ENCODE results near the gene B3GAT3. TPM values are rescaled to one million over a fixed set of nuclear protein-coding genes. Genes with fewer than 3 reads are reported as not detected.

Gene B3GAT3
- total and polyA plus RNA-seq, 10 of the 15 experiments (the other 5 are each of a cell fraction or from before 2014, with no cell fraction given): 0.31 to 52.7 (median 29.8) TPM

GRCh38 chr11:62665075-62665598 is 43.4 kb upstream of the B3GAT3 start, which contains the start of the genes C11orf98 and CSKMT (continued):
- TF ChIP-seq KAT2A (conservative IDR thresholded peaks at IDR 0.05; ENCODE audit: control insufficient read depth, low read depth, low read length) (no peak), ZBTB11 (CRISPR knock-in tag; IDR thresholded peaks at IDR 0.05) (peak; percentile 41; the same call in 1 of the 2 replicates), SIN3A (IDR thresholded peaks at IDR 0.05; ENCODE audit: low read depth, low read length) (peak; percentile 84; the same call in 1 of the 2 replicates), ZBTB33 (IDR thresholded peaks at IDR 0.05) (0 out of 2 replicates have a peak, but pooled peaks have one; percentile 10), ZBTB40 (IDR thresholded peaks at IDR 0.05; ENCODE audit: borderline replicate concordance) (peak; percentile 82; the same call in 1 of the 2 replicates), BMI1 (IDR thresholded peaks at IDR 0.05; ENCODE audit: borderline replicate concordance) (peak; percentile 63; the same call in 1 of the 2 replicates), NBN (IDR thresholded peaks at IDR 0.05) (no peak), IRF4 (IDR thresholded peaks at IDR 0.05; ENCODE audit: low read depth, low read length) (no peak), TBL1XR1 (IDR thresholded peaks at IDR 0.05; ENCODE audit: low read depth, low read length) (0 out of 2 replicates have a peak, but pooled peaks have one; percentile 42), STAT1 (conservative IDR thresholded peaks at IDR 0.05) (no peak; the same call in 1 of the 2 replicates), HDGF (IDR thresholded peaks at IDR 0.05) (no peak), PAX5 (IDR thresholded peaks at IDR 0.05; ENCODE audit: borderline replicate concordance, low read depth, low read length) (0 out of 2 replicates have a peak, but pooled peaks have one; percentile 80), BCL3 (IDR thresholded peaks at IDR 0.05; ENCODE audit: borderline replicate concordance, insufficient read depth, low read depth, low read length, poor library complexity, severe bottlenecking) (peak; percentile 75), GATAD2B (conservative IDR thresholded peaks at IDR 0.05; ENCODE audit: low read depth) (peak; percentile 61; the same call in 1 of the 2 replicates), JUNB (IDR thresholded peaks at IDR 0.05) (no peak; the same call in 1 of the 2 replicates), CREB1 (IDR thresholded peaks at IDR 0.05; ENCODE audit: low read depth) (peak; percentile 25; the same call in 1 of the 2 replicates)
